Measurements from ENCODE around the gene CDKN1A.

CDKN1A gene

GRCh38 chr6:36679043-36679833, 724 bp downstream of the CDKN1A start:
- DNase-seq = peak; percentile 36

- peak; percentile 27 for DNase-seq
Measured at GRCh38 chr6:36682328-36683144, 4.0 kb downstream of the CDKN1A start.

GRCh38 chr6:36683145-36683655, 4.7 kb downstream of the CDKN1A start:
- no peak for DNase-seq

- no peak for DNase-seq
Measured at GRCh38 chr6:36683656-36684446, 5.3 kb downstream of the CDKN1A start.

GRCh38 chr6:36684447-36684812, 5.9 kb downstream of the CDKN1A start:
- DNase-seq = no peak

- no peak for DNase-seq
Measured at GRCh38 chr6:36685166-36685924, 6.8 kb downstream of the CDKN1A start.

- no peak for DNase-seq
Measured at GRCh38 chr6:36685926-36686667, 7.6 kb downstream of the CDKN1A start.

- no peak for DNase-seq
Measured at GRCh38 chr6:36686668-36687513, 8.4 kb downstream of the CDKN1A start.

GRCh38 chr6:36688063-36688738, 9.7 kb downstream of the CDKN1A start:
- DNase-seq = no peak

- no peak for DNase-seq
Measured at GRCh38 chr6:36688739-36689075, 10.2 kb downstream of the CDKN1A start.

GRCh38 chr6:36691011-36691410, 12.5 kb downstream of the CDKN1A start:
- no peak for DNase-seq

- DNase-seq = no peak
Measured at GRCh38 chr6:36691612-36692011, 13.1 kb downstream of the CDKN1A start.

- no peak for DNase-seq
Measured at GRCh38 chr6:36692220-36692619, 13.7 kb downstream of the CDKN1A start.

GRCh38 chr6:36692861-36693702, 14.6 kb downstream of the CDKN1A start:
- no peak for DNase-seq

GRCh38 chr6:36694616-36695015, 16.1 kb downstream of the CDKN1A start:
- DNase-seq = no peak

GRCh38 chr6:36695414-36695813, 16.9 kb downstream of the CDKN1A start:
- no peak for DNase-seq

- no peak for DNase-seq
Measured at GRCh38 chr6:36697481-36697903, 19.0 kb downstream of the CDKN1A start, which contains the start of gene RAB44. Gene RAB44 (plus strand): TSS chr6:36697826. CDS start chr6:36704236, 6,410 bp downstream.

GRCh38 chr6:36698196-36698595, 19.7 kb downstream of the CDKN1A start:
- DNase-seq = no peak

- DNase-seq = no peak
Measured at GRCh38 chr6:36698871-36699271, 20.4 kb downstream of the CDKN1A start.

All from HCEC 1CT (cell line).